ENCODE results near the gene NFKBIE. TPM values are rescaled to one million over a fixed set of nuclear protein-coding genes. Genes with fewer than 3 reads are reported as not detected.

NFKBIE gene
- total RNA-seq, 4 donors from 2014 or later = 7.0 to 10.4 (median 8.5) TPM

DNA sequence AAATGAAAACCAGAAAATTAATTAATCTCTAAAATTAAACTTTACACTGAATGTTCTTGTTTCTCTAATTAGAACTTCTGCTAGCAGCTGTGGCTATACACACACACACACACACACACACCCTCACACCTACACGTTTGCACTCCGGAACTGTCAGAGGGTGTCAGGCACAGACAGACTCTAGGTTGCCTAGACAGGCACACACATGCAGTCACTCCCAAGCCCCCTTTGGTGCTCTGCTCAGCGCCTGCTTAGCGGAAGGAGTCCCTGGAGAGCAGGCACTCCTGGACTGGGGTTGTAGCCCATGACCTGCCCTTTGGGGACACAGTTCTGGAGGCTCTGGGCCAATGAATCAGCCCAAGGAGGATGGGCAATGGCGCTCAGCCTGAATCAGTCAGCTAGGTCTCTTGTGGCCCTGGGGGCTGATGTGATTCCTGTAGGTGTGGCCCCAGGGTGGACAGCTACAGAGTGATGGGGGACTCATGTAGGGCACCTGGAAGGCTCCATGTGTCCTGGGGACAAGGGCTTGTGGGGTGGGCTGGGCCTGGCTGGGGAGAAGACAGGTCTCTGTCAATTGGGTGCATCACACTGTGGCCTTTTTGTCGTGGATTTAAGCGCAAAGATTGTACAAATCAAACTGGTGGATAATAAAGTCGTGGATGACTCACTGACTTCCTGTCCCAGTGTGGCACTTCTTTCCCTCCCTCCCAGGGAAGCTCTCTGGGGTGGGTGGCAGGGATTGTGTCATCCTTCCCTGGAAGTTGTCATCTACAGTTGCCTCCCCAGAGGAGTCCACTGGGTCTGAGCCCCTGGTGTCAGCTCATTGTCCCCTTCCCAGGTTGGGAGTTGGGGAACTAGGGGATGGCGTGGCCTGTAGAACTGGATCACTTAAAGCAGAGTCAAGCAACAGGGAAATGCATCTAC lies 13.7 kb upstream of the NFKBIE start:
- DNase-seq (ENCODE audit: extremely low spot score) = no peak
- peaks cover 4 to 16% (median 13%) of the 10 kb centered on the region in 4 donors for H3K4me1 ChIP-seq
- intact Hi-C loops (cut with DNase I) = no loop called here
- 74% methylated on average over 9 of the region's 9 CpGs for WGBS
- no peaks in the 10 kb centered on the region for H3K9me3 ChIP-seq
- no peaks in the 10 kb centered on the region for H3K36me3 ChIP-seq
- H3K4me3 ChIP-seq = no peak overlapping the region
- peaks cover 0 to 73% (median 12%) of the 10 kb centered on the region in 4 donors for H3K27me3 ChIP-seq
- no peak overlapping the region for H3K27ac ChIP-seq (replicated peaks in 1 of 4)
- TF ChIP-seq POLR2A (IDR thresholded peaks at IDR 0.05; ENCODE audit: low read depth) = no peak
- no peak for TF ChIP-seq POLR2AphosphoS5 (IDR thresholded peaks at IDR 0.05)
- TF ChIP-seq CTCF (IDR thresholded peaks at IDR 0.05) = no peak
- no peak for TF ChIP-seq EP300 (IDR thresholded peaks at IDR 0.05)

GRCh38 chr6:44278315-44278714 lies 13.0 kb upstream of the NFKBIE start:
- Histone ChIP-seq H3K4me3 (no peak overlapping the region), H3K4me1 (peaks cover 4 to 16% (median 13%) of the 10 kb centered on the region in 4 donors), H3K27ac (replicated peaks in 1 of 4) (no peak overlapping the region), H3K27me3 (peaks cover 0 to 77% (median 13%) of the 10 kb centered on the region in 4 donors), H3K9me3 (no peaks in the 10 kb centered on the region), H3K36me3 (no peaks in the 10 kb centered on the region)
- intact Hi-C loops (cut with DNase I) = no loop called here
- TF ChIP-seq EP300 (IDR thresholded peaks at IDR 0.05) = no peak
- no peak for TF ChIP-seq POLR2AphosphoS5 (IDR thresholded peaks at IDR 0.05)
- TF ChIP-seq POLR2A (IDR thresholded peaks at IDR 0.05; ENCODE audit: low read depth) = no peak
- TF ChIP-seq CTCF (IDR thresholded peaks at IDR 0.05) = no peak
- DNase-seq (ENCODE audit: extremely low spot score) = no peak
- 68% methylated on average over 3 of the region's 3 CpGs for WGBS

GRCh38 chr6:44277763-44278162 lies 12.4 kb upstream of the NFKBIE start:
- intact Hi-C loops (cut with DNase I) = no loop called here
- TF ChIP-seq POLR2A (IDR thresholded peaks at IDR 0.05; ENCODE audit: low read depth) (no peak), EP300 (IDR thresholded peaks at IDR 0.05) (no peak), CTCF (IDR thresholded peaks at IDR 0.05) (no peak), POLR2AphosphoS5 (IDR thresholded peaks at IDR 0.05) (no peak)
- H3K36me3 ChIP-seq = no peaks in the 10 kb centered on the region
- no peak for DNase-seq (ENCODE audit: extremely low spot score)
- H3K4me1 ChIP-seq = peaks cover 4 to 16% (median 13%) of the 10 kb centered on the region in 4 donors
- H3K27ac ChIP-seq (replicated peaks in 1 of 4) = no peak overlapping the region
- no peaks in the 10 kb centered on the region for H3K9me3 ChIP-seq
- H3K4me3 ChIP-seq = no peak overlapping the region
- H3K27me3 ChIP-seq = peaks cover 0 to 78% (median 16%) of the 10 kb centered on the region in 4 donors
- 85% methylated on average over 7 of the region's 7 CpGs for WGBS

DNA sequence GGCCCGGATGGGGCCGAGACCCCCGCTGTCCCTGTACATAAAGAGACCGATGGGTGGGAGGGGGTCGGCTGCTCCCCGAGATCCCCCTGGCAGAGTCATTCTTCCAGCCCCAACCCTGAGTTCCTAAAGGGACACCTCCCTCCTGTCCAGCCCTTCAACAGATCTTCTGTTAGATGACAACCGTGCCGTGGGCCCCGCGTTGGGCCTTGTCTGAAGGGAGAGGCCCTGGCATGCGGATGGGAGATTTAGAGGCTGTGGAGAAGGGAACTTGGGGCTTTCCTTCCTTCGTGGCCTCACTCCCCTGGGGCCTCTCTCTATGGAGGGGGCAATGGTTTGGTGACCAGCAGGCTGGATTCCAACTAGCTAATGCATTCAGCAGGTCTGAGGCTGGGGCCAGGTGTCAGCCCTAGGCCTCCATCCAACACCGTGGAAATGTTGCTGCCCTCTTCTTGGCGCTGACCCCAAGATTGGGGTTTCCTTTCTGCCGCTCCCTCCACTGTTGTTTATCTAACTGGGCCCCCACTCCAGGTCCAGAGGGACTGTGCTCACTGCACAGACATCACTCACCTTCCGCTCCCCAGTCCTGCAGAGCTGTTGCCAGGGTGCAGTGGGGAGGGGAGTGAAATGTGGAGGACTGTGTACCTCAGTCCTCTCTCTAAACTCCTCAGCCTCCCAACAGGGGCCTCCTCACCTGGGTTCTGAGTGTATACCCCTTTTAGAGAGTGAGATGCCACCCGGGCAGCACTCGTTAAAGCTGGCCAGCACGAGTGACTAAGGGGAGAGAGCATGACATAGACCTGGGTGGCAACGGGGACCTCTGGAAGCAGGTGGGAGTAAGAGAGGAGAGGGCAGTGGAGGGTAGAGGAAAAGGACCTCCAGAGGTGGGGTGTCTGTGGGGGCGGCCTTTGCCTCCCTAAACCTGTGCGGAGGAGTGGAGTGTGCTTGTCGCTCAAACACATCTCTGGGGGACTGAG lies 11.6 kb upstream of the NFKBIE start:
- H3K4me3 ChIP-seq = peak overlapping the region in 1 of 4 donors; percentile 48
- no peaks in the 10 kb centered on the region for H3K9me3 ChIP-seq
- H3K36me3 ChIP-seq = no peaks in the 10 kb centered on the region
- WGBS = 82% methylated on average over 13 of the region's 23 CpGs
- peaks cover 0 to 79% (median 22%) of the 10 kb centered on the region in 4 donors for H3K27me3 ChIP-seq
- no peak for DNase-seq (ENCODE audit: extremely low spot score)
- intact Hi-C loops (cut with DNase I) = no loop called here
- peaks cover 4 to 16% (median 13%) of the 10 kb centered on the region in 4 donors for H3K4me1 ChIP-seq
- H3K27ac ChIP-seq (replicated peaks in 1 of 4) = no peak overlapping the region
- TF ChIP-seq EP300 (IDR thresholded peaks at IDR 0.05) (no peak), CTCF (IDR thresholded peaks at IDR 0.05) (no peak), POLR2AphosphoS5 (IDR thresholded peaks at IDR 0.05) (no peak), POLR2A (IDR thresholded peaks at IDR 0.05; ENCODE audit: low read depth) (no peak)

All from esophagus muscularis mucosa (tissue), 4 donors.